Thoracic aorta (tissue), 2 donors: ENCODE results near the gene SMIM41. TPM values are rescaled to one million over a fixed set of nuclear protein-coding genes. Genes with fewer than 3 reads are reported as not detected.

Source experiments
- ATAC-seq: fragments of 150-250 bp; one replicate; pipeline ENCODE4 v1.8.0; 2017; ENCODE audit warnings: low read depth; ENCODE audit not compliant: insufficient number of reproducible peaks, low FRiP score
- DNase-seq: peaks from one replicate; pipeline ENCODE4 v3.0.0-alpha.2; 2020; ENCODE audit warnings: low spot score
- H3K27ac ChIP-seq, 2 donors: fragments of 200-600 bp; sonication (generic); 1 replicate in 1 of 2; 2 replicates in 1 of 2; pipeline ENCODE4 v1.5.1; 2016; ENCODE audit warnings: mild to moderate bottlenecking in 2 of 2, moderate library complexity in 2 of 2
- H3K27me3 ChIP-seq: fragments of 200-600 bp; sonication (generic); replicated peaks from 2 replicates; pipeline ENCODE4 v1.6.0; 2016; ENCODE audit warnings: mild to moderate bottlenecking; ENCODE audit not compliant: insufficient read depth
- H3K36me3 ChIP-seq: fragments of 200-600 bp; sonication (generic); one replicate; pipeline ENCODE4 v1.5.1; 2016
- H3K4me1 ChIP-seq, 2 donors: fragments of 200-600 bp; sonication (generic); 1 replicate in 1 of 2; 2 replicates in 1 of 2; pipeline versions ENCODE4 v1.5.1 to v1.6.0; 2016; ENCODE audit warnings: low read depth in 2 of 2, mild to moderate bottlenecking in 1 of 2; ENCODE audit not compliant: control insufficient read depth in 1 of 2
- H3K4me3 ChIP-seq: fragments of 200-600 bp; sonication (generic); 2 replicates; pipeline ENCODE4 v1.5.1; 2016; ENCODE audit warnings: mild to moderate bottlenecking
- H3K9me3 ChIP-seq: fragments of 200-600 bp; sonication (generic); 2 replicates; pipeline ENCODE4 v1.5.1; 2016
- CTCF ChIP-seq: fragments of 200-600 bp; sonication (generic); IDR thresholded peaks from one replicate; pipeline ENCODE4 v1.5.1; 2019; ENCODE audit warnings: antibody characterized with exemption
- total RNA-seq, 2 donors: library from RNA; depleted of rRNA; stranded (reverse); fragments of >200 nt; gene quantifications; one replicate each; pipeline versions ENCODE4 v1.1.0 to v1.2.3, GENCODE V29; 2016

The SMIM41 gene
- total RNA-seq, 2 donors from 2014 or later = 1.8 TPM; not detected in 1

GRCh38 chr12:52041695-52042123 lies 37.8 kb upstream of the SMIM41 start:
- no peaks in the 10 kb centered on the region for H3K9me3 ChIP-seq
- H3K27ac ChIP-seq = peak overlapping the region; percentile 96 to 100
- TF ChIP-seq CTCF = no peak
- ATAC-seq (no peak), DNase-seq (no peak)
- H3K27me3 ChIP-seq = no peaks in the 10 kb centered on the region
- H3K4me3 ChIP-seq = no peak overlapping the region
- no peaks in the 10 kb centered on the region for H3K36me3 ChIP-seq
- peaks cover 52 to 71% of the 10 kb centered on the region in 2 donors for H3K4me1 ChIP-seq

DNA sequence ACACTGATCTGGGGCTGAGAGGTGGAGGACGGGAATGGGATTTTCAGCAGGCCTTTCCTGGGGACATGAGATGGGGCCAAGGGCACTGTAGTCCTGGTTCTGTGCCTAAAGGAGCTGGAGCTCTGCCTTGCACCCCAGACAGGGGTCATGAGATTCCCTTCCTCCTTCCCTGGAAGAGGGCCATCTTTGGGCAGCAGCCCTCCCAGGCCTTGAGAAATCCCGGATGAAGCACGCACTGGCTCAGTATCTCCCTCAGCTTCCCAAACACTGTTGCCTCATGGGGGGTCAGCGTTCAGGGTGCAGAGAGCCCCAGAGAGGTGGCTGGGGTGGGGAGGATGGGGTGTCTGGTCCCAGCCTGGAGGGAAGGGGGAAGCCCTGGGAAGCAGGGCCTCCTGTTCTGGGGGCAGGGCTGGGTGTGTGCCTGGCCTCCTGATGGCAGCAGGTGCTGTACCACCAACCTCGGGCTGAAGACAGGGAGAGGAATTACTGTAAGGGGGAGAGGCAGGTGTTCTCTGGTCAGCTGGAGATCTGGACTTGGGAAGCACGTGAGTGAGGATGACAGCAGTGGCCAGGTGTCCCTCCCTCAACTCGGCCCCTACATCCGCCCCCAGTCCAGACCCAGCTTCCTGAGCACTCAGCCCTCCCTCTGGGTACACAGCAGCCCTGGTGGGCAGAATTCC lies 36.7 kb upstream of the SMIM41 start:
- Histone ChIP-seq H3K4me1 (peaks cover 51 to 71% of the 10 kb centered on the region in 2 donors), H3K27ac (peak overlapping the region; percentile 96 to 100), H3K36me3 (no peaks in the 10 kb centered on the region), H3K9me3 (no peaks in the 10 kb centered on the region), H3K27me3 (no peaks in the 10 kb centered on the region), H3K4me3 (peak overlapping the region; percentile 68)
- TF ChIP-seq CTCF = no peak
- DNase-seq (no peak), ATAC-seq (no peak)

DNA sequence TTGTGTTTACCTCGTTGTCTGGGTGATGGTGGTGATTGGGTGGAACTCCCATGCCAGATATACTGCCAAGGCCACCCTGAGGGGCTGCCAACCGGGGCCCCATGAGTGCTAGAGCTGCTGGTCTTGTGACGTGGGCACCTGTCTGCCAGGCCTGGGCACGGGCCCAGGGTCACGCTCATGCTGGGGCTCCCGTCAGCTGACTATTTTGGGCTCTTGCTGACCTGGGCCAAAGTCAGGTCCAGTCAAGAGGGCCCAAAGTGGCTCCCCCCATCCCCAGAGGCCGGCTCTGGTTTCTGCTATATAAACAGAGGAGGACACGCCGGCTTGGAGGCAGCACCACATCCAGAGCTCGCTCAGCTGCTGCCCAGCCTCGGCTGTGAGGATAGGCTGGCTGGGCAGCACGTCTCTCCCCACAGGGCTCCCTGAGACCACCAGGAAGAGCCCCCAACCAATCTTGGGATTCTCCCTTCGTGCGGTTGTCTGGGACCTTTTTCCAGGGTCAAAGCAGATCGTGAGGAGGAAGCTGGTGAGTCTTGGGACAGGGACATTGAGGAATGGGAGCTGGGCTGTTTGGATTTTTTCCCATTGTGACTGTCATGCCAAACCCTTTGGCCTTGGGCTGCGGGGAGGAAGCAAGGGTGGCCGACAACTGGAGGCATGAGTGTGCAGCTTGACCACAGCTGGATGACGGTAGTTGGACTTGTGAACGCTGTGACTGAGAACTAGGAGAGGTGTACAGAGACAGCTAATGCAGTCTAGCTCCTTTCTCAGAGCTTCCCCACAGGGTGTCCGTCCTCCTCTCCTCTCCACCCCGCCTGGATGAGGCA lies 35.9 kb upstream of the SMIM41 start:
- ATAC-seq (peak; percentile 63), DNase-seq (peak; percentile 58)
- TF ChIP-seq CTCF = no peak
- H3K4me3 ChIP-seq = peak overlapping the region; percentile 68
- peak overlapping the region; percentile 96 to 100 for H3K27ac ChIP-seq
- no peaks in the 10 kb centered on the region for H3K27me3 ChIP-seq
- H3K4me1 ChIP-seq = peaks cover 49 to 64% of the 10 kb centered on the region in 2 donors
- no peaks in the 10 kb centered on the region for H3K9me3 ChIP-seq
- no peaks in the 10 kb centered on the region for H3K36me3 ChIP-seq

DNA sequence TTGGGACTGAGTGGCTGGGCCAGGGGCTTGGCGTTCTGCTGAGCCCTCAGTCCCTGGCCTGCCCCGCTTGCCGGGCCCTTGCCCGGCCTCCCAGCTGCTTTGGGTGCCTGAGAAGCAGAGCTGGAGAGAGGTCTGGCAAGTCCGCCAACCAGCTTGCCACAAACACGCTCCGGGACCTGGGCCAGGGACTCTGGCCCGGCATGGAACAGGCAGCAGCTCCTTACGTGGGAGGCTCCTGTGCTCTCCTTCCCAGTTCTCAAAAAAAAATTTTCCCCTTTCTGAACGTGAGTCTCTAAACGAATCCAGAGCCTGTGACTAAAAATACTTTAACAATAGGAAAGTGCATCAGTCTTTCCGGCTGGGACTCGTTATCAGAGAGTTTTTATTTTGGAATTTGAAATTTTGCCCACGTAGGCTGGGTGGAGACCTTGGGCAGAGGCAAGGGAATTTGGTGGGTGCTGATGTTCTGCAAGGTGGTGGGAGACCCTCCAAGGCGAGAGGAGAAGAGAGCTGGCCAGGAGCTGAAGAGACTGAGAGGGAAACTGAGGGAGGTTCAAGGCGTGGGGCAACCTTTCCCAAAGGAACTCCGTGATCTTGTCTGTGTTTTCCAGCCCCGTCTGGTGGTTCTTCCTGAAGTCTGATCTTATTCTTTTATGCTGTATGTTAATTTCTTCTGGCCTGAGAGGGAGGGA lies 35.1 kb upstream of the SMIM41 start:
- Histone ChIP-seq H3K27me3 (no peaks in the 10 kb centered on the region), H3K9me3 (no peaks in the 10 kb centered on the region), H3K4me1 (peaks cover 43 to 59% of the 10 kb centered on the region in 2 donors), H3K4me3 (peak overlapping the region; percentile 68), H3K27ac (peak overlapping the region; percentile 96 to 100), H3K36me3 (no peaks in the 10 kb centered on the region)
- TF ChIP-seq CTCF = no peak
- DNase-seq (no peak), ATAC-seq (peak; percentile 58)

GRCh38 chr12:52045794-52046199 lies 33.7 kb upstream of the SMIM41 start:
- Histone ChIP-seq H3K4me1 (peaks cover 50 to 72% of the 10 kb centered on the region in 2 donors), H3K27me3 (no peaks in the 10 kb centered on the region), H3K4me3 (no peak overlapping the region), H3K27ac (peak overlapping the region in 1 of 2 donors; percentile 100), H3K36me3 (no peaks in the 10 kb centered on the region), H3K9me3 (no peaks in the 10 kb centered on the region)
- no peak for TF ChIP-seq CTCF
- no peak for ATAC-seq
- DNase-seq = no peak
